Mesenchymal stem cell (in vitro differentiated cells and primary cell): Measurements from ENCODE around the gene APBB1.

Experiments
- DNase-seq: peaks from one replicate; pipeline ENCODE4 v3.0.0-alpha.2; 2013
- H2AFZ ChIP-seq: one replicate; pipeline ENCODE4 v1.6.1; 2013; ENCODE audit warnings: low read depth, mild to moderate bottlenecking, control low read depth, inconsistent platforms, low read length, moderate library complexity
- H2AK5ac ChIP-seq: 2 replicates; pipeline ENCODE4 v1.6.1; 2013; ENCODE audit warnings: low read length, moderate library complexity, mild to moderate bottlenecking, inconsistent platforms; ENCODE audit not compliant: severe bottlenecking
- H2BK120ac ChIP-seq: one replicate; pipeline ENCODE4 v1.6.1; 2013; ENCODE audit warnings: low read depth, mild to moderate bottlenecking, inconsistent platforms, low read length, moderate library complexity
- H2BK12ac ChIP-seq, 2 experiments: one replicate each; pipeline ENCODE4 v1.6.1; 2013; ENCODE audit warnings: inconsistent platforms in 2 of 2, low read length in 2 of 2, mild to moderate bottlenecking in 2 of 2, moderate library complexity in 2 of 2, control low read depth in 1 of 2
- H2BK15ac ChIP-seq: one replicate; pipeline ENCODE4 v1.6.1; 2013; ENCODE audit warnings: mild to moderate bottlenecking, low read depth, inconsistent platforms; ENCODE audit not compliant: poor library complexity, severe bottlenecking
- H2BK5ac ChIP-seq: 2 replicates; pipeline ENCODE4 v1.6.1; 2013; ENCODE audit warnings: low read depth, mild to moderate bottlenecking, low read length, control low read depth, inconsistent platforms; ENCODE audit not compliant: poor library complexity, severe bottlenecking
- H3K14ac ChIP-seq, 2 experiments: one replicate each; pipeline ENCODE4 v1.6.1; 2013; ENCODE audit warnings: inconsistent platforms in 2 of 2, low read length in 2 of 2, control low read depth in 1 of 2, mild to moderate bottlenecking in 1 of 2, moderate library complexity in 1 of 2
- H3K18ac ChIP-seq, 2 experiments: one replicate each; pipeline ENCODE4 v1.6.1; 2013; ENCODE audit warnings: inconsistent platforms in 2 of 2, low read length in 2 of 2, control low read depth in 1 of 2, low read depth in 1 of 2, mild to moderate bottlenecking in 1 of 2
- H3K23ac ChIP-seq, 2 experiments: one replicate each; pipeline ENCODE4 v1.6.1; 2013; ENCODE audit warnings: inconsistent platforms in 2 of 2, low read length in 2 of 2, mild to moderate bottlenecking in 2 of 2, moderate library complexity in 2 of 2, control low read depth in 1 of 2
- H3K27ac ChIP-seq: 2 replicates; pipeline ENCODE4 v1.5.1; 2013; ENCODE audit warnings: mild to moderate bottlenecking, moderate library complexity, low read length, control low read depth, inconsistent platforms; ENCODE audit not compliant: poor library complexity, severe bottlenecking
- H3K27me3 ChIP-seq, 2 experiments: 2 replicates each; pipeline versions ENCODE4 v1.6.1 to v1.7.0; 2013; ENCODE audit warnings: low read length in 2 of 2, mild to moderate bottlenecking in 2 of 2, moderate library complexity in 2 of 2, control low read depth in 1 of 2, inconsistent platforms in 1 of 2; ENCODE audit not compliant: control insufficient read depth in 1 of 2, insufficient read depth in 1 of 2
- H3K36me3 ChIP-seq, 2 experiments: 2 replicates each; pipeline versions ENCODE4 v1.6.1 to v1.7.0; 2013; ENCODE audit warnings: low read length in 2 of 2, control low read depth in 1 of 2, inconsistent platforms in 1 of 2, low read depth in 1 of 2, mild to moderate bottlenecking in 1 of 2; ENCODE audit not compliant: insufficient read depth in 2 of 2, control insufficient read depth in 1 of 2
- H3K4ac ChIP-seq, 2 experiments: one replicate each; pipeline ENCODE4 v1.6.1; 2013; ENCODE audit warnings: inconsistent platforms in 2 of 2, low read length in 2 of 2, mild to moderate bottlenecking in 2 of 2, moderate library complexity in 2 of 2, control low read depth in 1 of 2, low read depth in 1 of 2
- H3K4me1 ChIP-seq: 2 replicates; pipeline ENCODE4 v1.6.1; 2013; ENCODE audit warnings: low read depth, low read length, control low read depth; ENCODE audit not compliant: control insufficient read depth, insufficient read depth
- H3K4me2 ChIP-seq: 2 replicates; pipeline ENCODE4 v1.6.1; 2013; ENCODE audit warnings: low read length, mild to moderate bottlenecking, inconsistent platforms; ENCODE audit not compliant: poor library complexity, severe bottlenecking
- H3K4me3 ChIP-seq, 2 experiments: 2 replicates each; pipeline versions ENCODE4 v1.5.1 to v1.7.0; 2013; ENCODE audit warnings: low read length in 2 of 2, mild to moderate bottlenecking in 2 of 2, control low read depth in 1 of 2, low read depth in 1 of 2; ENCODE audit not compliant: insufficient read depth in 1 of 2
- H3K79me1 ChIP-seq: replicated peaks from 2 replicates; pipeline ENCODE4 v1.6.1; 2013; ENCODE audit warnings: mild to moderate bottlenecking, control low read depth, low read length, inconsistent platforms; ENCODE audit not compliant: poor library complexity, severe bottlenecking
- H3K9ac ChIP-seq: 2 replicates; pipeline ENCODE4 v1.7.0; 2013; ENCODE audit warnings: mild to moderate bottlenecking, low read length, moderate library complexity
- H3K9me3 ChIP-seq: 2 replicates; pipeline ENCODE4 v1.7.0; 2013; ENCODE audit warnings: mild to moderate bottlenecking, low read length; ENCODE audit not compliant: control insufficient read depth
- H4K8ac ChIP-seq: one replicate; pipeline ENCODE4 v1.6.1; 2013; ENCODE audit warnings: inconsistent platforms, mild to moderate bottlenecking, low read length, moderate library complexity
- H4K91ac ChIP-seq: one replicate; pipeline ENCODE4 v1.6.1; 2013; ENCODE audit warnings: mild to moderate bottlenecking, low read length, inconsistent platforms
- WGBS: methylation state at CpG from one replicate; pipeline ENCODE4 v1.1.7; 2013; ENCODE audit warnings: mixed read lengths; 5-methylcytosine and 5-hydroxymethylcytosine counted together

The APBB1 gene

GRCh38 chr11:6431861-6432260 is 13.0 kb upstream of the APBB1 start:
- no peak overlapping the region for H2BK5ac ChIP-seq
- peaks cover 0 to 3% of the 10 kb centered on the region in 2 experiments for H3K36me3 ChIP-seq
- no peak overlapping the region for H2AK5ac ChIP-seq

GRCh38 chr11:6427516-6427915 is 8.6 kb upstream of the APBB1 start:
- no peak for DNase-seq
- no peak overlapping the region for H2AFZ ChIP-seq
- H4K91ac ChIP-seq: no peak overlapping the region

More at GRCh38 chr11:6431861-6432260, 13.0 kb upstream of the APBB1 start:
- Histone ChIP-seq H3K4me1 (peaks cover 4% of the 10 kb centered on the region), H2BK12ac (no peak overlapping the region), H4K8ac (no peak overlapping the region), H3K9ac (no peak overlapping the region), H3K9me3 (no peaks in the 10 kb centered on the region), H2BK15ac (no peak overlapping the region), H3K18ac (no peak overlapping the region), H3K4me3 (no peak overlapping the region), H2AFZ (no peak overlapping the region), H3K27me3 (no peaks in the 10 kb centered on the region), H3K23ac (no peak overlapping the region), H3K4me2 (no peak overlapping the region), H3K79me1 (no peaks in the 10 kb centered on the region), H3K4ac (no peak overlapping the region), H4K91ac (no peak overlapping the region), H3K14ac (no peak overlapping the region), H2BK120ac (no peak overlapping the region), H3K27ac (no peak overlapping the region)
- peak; percentile 40 for DNase-seq
- WGBS: 33% methylated on average over 3 of the region's 3 CpGs

GRCh38 chr11:6420677-6421076 is 1.8 kb upstream of the APBB1 start:
- H2BK120ac ChIP-seq: no peak overlapping the region
- H3K9ac ChIP-seq: no peak overlapping the region
- DNase-seq: no peak
- H3K27ac ChIP-seq: no peak overlapping the region
- H3K4me1 ChIP-seq: peaks cover 6% of the 10 kb centered on the region
- no peak overlapping the region for H3K14ac ChIP-seq
- no peak overlapping the region for H4K8ac ChIP-seq
- H2BK15ac ChIP-seq: no peak overlapping the region
- no peak overlapping the region for H3K4me2 ChIP-seq
- H3K36me3 ChIP-seq: no peaks in the 10 kb centered on the region
- H3K79me1 ChIP-seq: peaks cover 7% of the 10 kb centered on the region
- WGBS: 94% methylated on average over 2 of the region's 3 CpGs
- no peak overlapping the region for H2BK12ac ChIP-seq
- H2AFZ ChIP-seq: no peak overlapping the region
- no peak overlapping the region for H2BK5ac ChIP-seq
- H3K4me3 ChIP-seq: no peak overlapping the region
- no peak overlapping the region for H3K18ac ChIP-seq
- H3K9me3 ChIP-seq: no peaks in the 10 kb centered on the region
- no peak overlapping the region for H4K91ac ChIP-seq
- H3K4ac ChIP-seq: no peak overlapping the region
- H3K23ac ChIP-seq: no peak overlapping the region
- H3K27me3 ChIP-seq: peaks cover 0 to 18% of the 10 kb centered on the region in 2 experiments
- H2AK5ac ChIP-seq: no peak overlapping the region

More at GRCh38 chr11:6427516-6427915, 8.6 kb upstream of the APBB1 start:
- Histone ChIP-seq H3K36me3 (no peaks in the 10 kb centered on the region), H3K27ac (no peak overlapping the region), H3K4me3 (no peak overlapping the region), H2AK5ac (no peak overlapping the region), H3K4me1 (peaks cover 4% of the 10 kb centered on the region), H3K79me1 (no peaks in the 10 kb centered on the region), H2BK5ac (no peak overlapping the region), H3K4ac (no peak overlapping the region), H3K4me2 (no peak overlapping the region), H3K23ac (no peak overlapping the region), H3K9me3 (no peaks in the 10 kb centered on the region), H3K27me3 (peaks cover 0 to 14% of the 10 kb centered on the region in 2 experiments), H3K9ac (no peak overlapping the region), H3K18ac (no peak overlapping the region), H3K14ac (no peak overlapping the region), H4K8ac (no peak overlapping the region), H2BK12ac (no peak overlapping the region), H2BK15ac (no peak overlapping the region), H2BK120ac (no peak overlapping the region)

GRCh38 chr11:6418557-6419008 is 311 bp downstream of the APBB1 start:
- Histone ChIP-seq H3K23ac (peak overlapping the region in 1 of 2 experiments; percentile 85), H3K4me1 (peaks cover 6% of the 10 kb centered on the region), H2AFZ (peak overlapping the region; percentile 96), H3K14ac (peak overlapping the region in 1 of 2 experiments; percentile 95), H2BK12ac (peak overlapping the region in 1 of 2 experiments; percentile 73), H3K79me1 (peaks cover 21% of the 10 kb centered on the region), H3K4me3 (peak overlapping the region; percentile 80 to 98), H4K91ac (peak overlapping the region; percentile 58), H3K27ac (no peak overlapping the region), H3K4ac (peak overlapping the region; percentile 42 to 82), H3K9me3 (no peaks in the 10 kb centered on the region), H4K8ac (peak overlapping the region; percentile 78), H2BK15ac (peak overlapping the region; percentile 34), H3K4me2 (peak overlapping the region; percentile 77), H2BK5ac (peak overlapping the region; percentile 68), H3K36me3 (no peaks in the 10 kb centered on the region), H3K27me3 (peaks cover 0 to 13% of the 10 kb centered on the region in 2 experiments), H2AK5ac (no peak overlapping the region), H3K9ac (peak overlapping the region; percentile 90), H2BK120ac (no peak overlapping the region), H3K18ac (peak overlapping the region; percentile 30 to 98)
- WGBS: under 1% methylated on average over 25 of the region's 38 CpGs
- DNase-seq: no peak
